GM19239 (cell line): ENCODE results near the gene WDR81.

Source experiments
- DNase-seq: peaks from one replicate; pipeline ENCODE4 v3.0.0; 2011; ENCODE audit warnings: low spot score; ENCODE audit not compliant: insufficient read length
- FAIRE-seq: peaks from 2 replicates; lab custom pipeline; 2011; peaks lifted over from hg19 to GRCh38; lab: Jason Lieb, UNC

The WDR81 gene

GRCh38 chr17:1773696-1774181, 49.2 kb downstream of the WDR81 start:
- FAIRE-seq = no peak
- no peak for DNase-seq

- no peak for FAIRE-seq
- DNase-seq = no peak
Measured at GRCh38 chr17:1774390-1775176, 50.1 kb downstream of the WDR81 start.

GRCh38 chr17:1776328-1776727, 51.8 kb downstream of the WDR81 start:
- FAIRE-seq (no peak), DNase-seq (no peak)

- FAIRE-seq (no peak), DNase-seq (no peak)
Measured at GRCh38 chr17:1776857-1777256, 52.4 kb downstream of the WDR81 start.

- no peak for DNase-seq
- no peak for FAIRE-seq
Measured at GRCh38 chr17:1779571-1780131, 55.1 kb downstream of the WDR81 start.

- FAIRE-seq (no peak), DNase-seq (no peak)
Measured at GRCh38 chr17:1782171-1782567, 57.7 kb downstream of the WDR81 start.

GRCh38 chr17:1783271-1783670, 58.8 kb downstream of the WDR81 start:
- DNase-seq (no peak), FAIRE-seq (no peak)

GRCh38 chr17:1783834-1784611, 59.5 kb downstream of the WDR81 start:
- FAIRE-seq = peak; percentile 47
- DNase-seq = no peak

GRCh38 chr17:1785930-1786329, 61.4 kb downstream of the WDR81 start:
- DNase-seq (no peak), FAIRE-seq (no peak)

- FAIRE-seq (no peak), DNase-seq (no peak)
Measured at GRCh38 chr17:1786708-1787107, 62.2 kb downstream of the WDR81 start.

GRCh38 chr17:1787301-1787902, 62.9 kb downstream of the WDR81 start:
- FAIRE-seq (no peak), DNase-seq (no peak)
